T-cell (primary cell): ENCODE measurements around the gene AHRR. TPM values are rescaled to one million over a fixed set of nuclear protein-coding genes. Genes with fewer than 3 reads are reported as not detected.
A peak's percentile ranks its signal among the peaks of the same experiment; 100 is the strongest.

Experiments
- ATAC-seq, 4 experiments: fragments of 200-7000 bp in 3 of 4; fragments of 150-1000 bp in 1 of 4; cut with Tn5 transposase; replicated peaks in 1 of 4; 1 replicate in 3 of 4; 2 replicates in 1 of 4; pipeline ENCODE4 v1.10.0; 2021; ENCODE audit warnings: moderate library complexity in 3 of 4, mild to moderate bottlenecking in 2 of 4, moderate number of reproducible peaks in 1 of 4
- CTCF ChIA-PET, 2 donors: fragments of 300-600 bp; sonication (Branson Sonifier 250); formaldehyde crosslinking; loops; one replicate each; lab custom pipeline; 2022; ENCODE audit warnings: antibody characterized with exemption in 2 of 2; lab: Charles Lee
- POLR2A ChIA-PET, 2 donors: fragments of 300-600 bp; sonication (Branson Sonifier 250); formaldehyde crosslinking; loops; one replicate each; lab custom pipeline; 2022; ENCODE audit warnings: antibody characterized with exemption in 2 of 2; lab: Charles Lee
- DNase-seq, 35 experiments: peaks; one replicate each; pipeline versions ENCODE4 v3.0.0 to v3.0.0-alpha.2; 2013 to 2023
- H3K27ac ChIP-seq: one replicate; pipeline ENCODE4 v1.5.1; 2013; ENCODE audit warnings: low read length
- H3K27me3 ChIP-seq, 2 experiments: replicated peaks in 1 of 2; 1 replicate in 1 of 2; 2 replicates in 1 of 2; pipeline versions ENCODE4 v1.6.1 to v1.7.0; 2013; ENCODE audit warnings: low read length in 1 of 2, mixed read lengths in 1 of 2; ENCODE audit not compliant: control insufficient read depth in 2 of 2, insufficient read depth in 2 of 2; ENCODE audit errors: extremely low read depth in 1 of 2
- H3K36me3 ChIP-seq, 2 donors: 1 replicate in 1 of 2; 2 replicates in 1 of 2; pipeline versions ENCODE4 v1.6.1 to v1.7.0; 2013; ENCODE audit warnings: low read length in 1 of 2; ENCODE audit not compliant: control insufficient read depth in 2 of 2, insufficient read depth in 1 of 2; ENCODE audit errors: extremely low read depth in 1 of 2
- H3K4me1 ChIP-seq, 2 experiments: 1 replicate in 1 of 2; 2 replicates in 1 of 2; pipeline versions ENCODE4 v1.6.1 to v1.7.0; 2013; ENCODE audit warnings: low read length in 2 of 2, mixed read lengths in 1 of 2; ENCODE audit not compliant: insufficient read depth in 2 of 2, control insufficient read depth in 1 of 2; ENCODE audit errors: extremely low read depth in 1 of 2
- H3K4me3 ChIP-seq, 2 donors: 1 replicate in 1 of 2; 2 replicates in 1 of 2; pipeline versions ENCODE4 v1.5.1 to v1.7.0; 2013; ENCODE audit warnings: mild to moderate bottlenecking in 2 of 2, low read length in 1 of 2, moderate library complexity in 1 of 2; ENCODE audit not compliant: control insufficient read depth in 1 of 2; ENCODE audit errors: extremely low read depth in 1 of 2
- H3K9me3 ChIP-seq: 2 replicates; pipeline ENCODE4 v1.7.0; 2013
- H3K27ac Mint-ChIP-seq, 2 donors: one replicate each; pipeline ENCODE4 v1.8.0; 2020 to 2021; ENCODE audit warnings: mild to moderate bottlenecking in 2 of 2, mixed read lengths in 2 of 2
- H3K27me3 Mint-ChIP-seq, 2 donors: one replicate each; pipeline ENCODE4 v1.8.0; 2021 to 2022; ENCODE audit warnings: mixed read lengths in 2 of 2
- H3K36me3 Mint-ChIP-seq: one replicate; pipeline ENCODE4 v1.8.0; 2021; ENCODE audit warnings: mixed read lengths
- H3K4me1 Mint-ChIP-seq, 3 donors: one replicate each; pipeline ENCODE4 v1.8.0; 2020 to 2022; ENCODE audit warnings: mixed read lengths in 3 of 3, mild to moderate bottlenecking in 1 of 3
- H3K4me3 Mint-ChIP-seq, 3 donors: one replicate each; pipeline ENCODE4 v1.8.0; 2020 to 2022; ENCODE audit warnings: mild to moderate bottlenecking in 3 of 3, mixed read lengths in 3 of 3, moderate library complexity in 3 of 3
- H3K9me3 Mint-ChIP-seq, 3 donors: one replicate each; pipeline ENCODE4 v1.8.0; 2020 to 2022; ENCODE audit warnings: mixed read lengths in 3 of 3
- WGBS: methylation state at CpG from one replicate; pipeline ENCODE4 v1.1.5; 2013; ENCODE audit warnings: missing lambda C conversion rate; ENCODE audit not compliant: insufficient coverage; 5-methylcytosine and 5-hydroxymethylcytosine counted together
- total RNA-seq, 35 experiments: library from RNA in 6 of 35; stranded (reverse) in 6 of 35; fragments of 120-200 nt in 1 of 35; gene quantifications; one replicate each; pipeline versions ENCODE4 v1.2.1 to v1.2.4 and lab custom pipeline; 2013 to 2026

Gene AHRR
- total RNA-seq, 5 donors from 2014 or later (not counting 1 experiment from before 2014, with no cell fraction given): 0.55 to 13.5 (median 3.4) TPM

DNA sequence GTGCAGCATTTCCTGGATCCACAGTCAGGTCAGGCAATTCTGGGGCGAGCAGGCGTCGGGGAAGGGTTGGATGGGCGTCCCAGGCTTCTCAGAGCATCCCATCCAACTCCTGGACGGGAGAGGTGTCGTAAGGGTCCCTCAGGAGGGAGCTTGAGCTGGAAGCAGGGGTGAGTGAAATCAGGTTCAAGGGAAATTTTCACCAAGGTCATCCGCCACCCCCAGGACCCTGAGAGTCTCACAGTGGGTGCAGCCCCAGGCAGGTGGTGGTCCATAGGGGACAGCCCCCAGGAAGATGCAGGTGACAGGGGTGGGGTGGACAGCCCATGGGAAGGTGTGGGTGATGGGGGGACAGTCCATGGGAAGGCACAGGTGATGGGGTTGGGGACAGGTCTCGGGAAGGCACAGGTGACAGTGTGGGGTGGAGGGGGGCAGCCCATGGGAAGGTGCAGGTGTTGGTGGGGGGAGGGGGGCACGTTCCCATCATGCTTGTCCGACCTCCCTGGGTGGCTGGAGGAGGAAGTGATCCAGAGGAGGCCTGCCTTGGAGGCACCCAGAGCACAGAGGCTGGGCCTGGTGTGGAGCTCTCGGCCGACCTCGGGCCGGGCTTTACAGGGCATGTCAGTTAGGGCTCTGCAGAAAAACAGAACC lies 48.9 kb downstream of the AHRR start:
- no peak overlapping the region for H3K4me3 ChIP-seq
- no peak overlapping the region for H3K27ac Mint-ChIP-seq
- H3K9me3 Mint-ChIP-seq: peaks cover 0 to 2% (median 2%) of the 10 kb centered on the region in 3 donors
- H3K4me1 ChIP-seq: peaks cover 11 to 42% of the 10 kb centered on the region in 2 experiments
- no peak overlapping the region for H3K27ac ChIP-seq
- peaks cover 14 to 31% of the 10 kb centered on the region in 2 donors for H3K27me3 Mint-ChIP-seq
- H3K4me1 Mint-ChIP-seq: peaks cover 17 to 31% (median 23%) of the 10 kb centered on the region in 3 donors
- peak in 3 of 35 experiments; percentile 0 to 23 (median 6) for DNase-seq
- H3K27me3 ChIP-seq: peaks cover 0 to 75% of the 10 kb centered on the region in 2 experiments
- no peaks in the 10 kb centered on the region for H3K36me3 ChIP-seq
- no peaks in the 10 kb centered on the region for H3K36me3 Mint-ChIP-seq
- H3K9me3 ChIP-seq: no peaks in the 10 kb centered on the region
- WGBS: 84% methylated on average over 10 of the region's 14 CpGs
- CTCF ChIA-PET: no interaction called here
- H3K4me3 Mint-ChIP-seq: no peak overlapping the region
- POLR2A ChIA-PET: no interaction called here
- ATAC-seq: no peak

DNA sequence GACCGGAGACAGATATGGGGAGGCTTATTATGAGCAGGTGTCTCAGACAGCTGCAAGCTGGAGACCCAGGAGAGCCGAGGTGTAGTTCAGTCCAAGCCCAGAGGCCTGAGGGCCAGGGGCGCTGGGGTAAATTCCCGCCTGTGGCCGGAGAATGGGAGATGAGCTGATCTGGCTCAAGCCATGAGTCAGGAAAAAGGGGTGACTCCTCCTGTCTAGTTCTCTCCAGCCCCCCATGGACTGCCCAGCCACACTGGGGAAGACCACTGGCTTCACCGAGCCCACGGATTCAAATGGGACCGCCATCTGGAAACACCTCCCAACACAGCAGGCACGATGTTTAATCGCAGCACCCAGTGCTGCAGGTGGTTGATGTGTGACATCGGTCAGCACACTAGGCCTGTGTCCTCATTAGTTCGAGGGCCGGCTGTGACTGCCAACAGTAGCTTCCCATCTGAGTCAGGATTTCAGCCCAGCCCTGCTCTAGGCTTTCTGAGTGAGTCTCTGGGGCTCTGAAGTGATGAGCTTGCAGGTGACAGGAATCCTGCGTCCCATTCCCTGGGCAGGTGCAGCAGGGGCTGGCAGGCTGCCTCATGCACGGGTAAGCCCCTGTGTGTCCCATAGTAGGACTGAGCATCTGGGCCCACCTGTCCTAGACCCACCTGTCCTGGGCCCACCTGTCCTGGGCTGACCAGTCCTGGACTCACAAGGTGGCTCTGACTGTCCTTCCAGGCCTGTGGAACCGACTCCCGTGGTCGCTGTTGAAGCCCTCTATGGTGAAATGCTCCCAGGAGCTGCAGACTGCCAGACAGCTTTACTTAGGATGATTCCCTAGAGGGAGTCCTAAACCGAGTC lies 49.7 kb downstream of the AHRR start:
- Mint-ChIP-seq H3K27ac (no peak overlapping the region), H3K27me3 (peaks cover 14 to 31% of the 10 kb centered on the region in 2 donors), H3K36me3 (no peaks in the 10 kb centered on the region), H3K9me3 (no peaks in the 10 kb centered on the region), H3K4me1 (peaks cover 17 to 31% (median 23%) of the 10 kb centered on the region in 3 donors), H3K4me3 (no peak overlapping the region)
- H3K9me3 ChIP-seq: no peaks in the 10 kb centered on the region
- H3K36me3 ChIP-seq: no peaks in the 10 kb centered on the region
- H3K27me3 ChIP-seq: peaks cover 0 to 79% of the 10 kb centered on the region in 2 experiments
- peak in 2 of 35 experiments; percentile 3 to 7 for DNase-seq
- peaks cover 11 to 42% of the 10 kb centered on the region in 2 experiments for H3K4me1 ChIP-seq
- no peak overlapping the region for H3K4me3 ChIP-seq
- 93% methylated on average over 13 of the region's 19 CpGs for WGBS
- ATAC-seq: no peak
- CTCF ChIA-PET: no interaction called here
- H3K27ac ChIP-seq: no peak overlapping the region
- POLR2A ChIA-PET: no interaction called here

DNA sequence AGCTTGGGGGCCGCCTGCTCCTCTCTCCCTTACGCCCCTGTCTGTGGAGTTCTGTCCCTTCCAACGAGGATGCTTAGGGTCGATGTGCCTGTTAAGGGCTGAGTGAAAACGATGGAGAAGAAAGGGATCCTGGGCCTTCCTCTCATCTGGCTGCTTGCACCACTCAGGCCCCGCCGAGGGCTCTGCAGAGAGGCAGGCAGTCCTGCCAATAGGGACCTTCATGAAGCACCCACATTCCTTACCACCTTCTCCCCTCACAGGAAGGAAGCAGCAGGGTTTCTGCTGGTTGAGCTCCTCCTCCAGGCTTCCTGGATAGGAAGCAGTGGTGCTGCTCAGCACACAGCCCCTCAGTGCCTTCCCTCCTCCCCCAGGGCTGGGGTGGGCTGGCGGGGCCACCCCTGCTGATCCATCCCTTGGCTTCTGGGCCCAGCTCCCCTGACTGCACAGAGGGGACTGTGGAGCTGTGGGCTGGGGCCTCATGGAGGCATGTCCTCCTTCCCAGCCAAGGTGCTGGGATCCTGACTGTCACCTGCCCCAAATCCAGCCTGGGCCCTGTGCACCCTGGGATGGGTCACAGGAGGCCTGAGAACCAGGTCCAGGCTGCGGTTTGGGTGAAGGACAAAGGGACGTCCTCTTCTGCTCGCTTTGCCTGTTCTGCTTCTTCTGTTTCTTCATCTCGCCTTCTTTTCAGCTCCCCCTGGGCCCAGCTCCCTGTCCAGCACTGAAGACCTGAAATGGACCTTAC lies 50.5 kb downstream of the AHRR start:
- Histone ChIP-seq H3K4me1 (peaks cover 11 to 42% of the 10 kb centered on the region in 2 experiments), H3K27ac (no peak overlapping the region), H3K36me3 (no peaks in the 10 kb centered on the region), H3K4me3 (no peak overlapping the region), H3K9me3 (no peaks in the 10 kb centered on the region), H3K27me3 (peaks cover 0 to 77% of the 10 kb centered on the region in 2 experiments)
- Mint-ChIP-seq H3K36me3 (no peaks in the 10 kb centered on the region), H3K27ac (no peak overlapping the region), H3K9me3 (no peaks in the 10 kb centered on the region), H3K4me1 (peaks cover 17 to 29% (median 23%) of the 10 kb centered on the region in 3 donors), H3K4me3 (no peak overlapping the region), H3K27me3 (peaks cover 9 to 30% of the 10 kb centered on the region in 2 donors)
- CTCF ChIA-PET: no interaction called here
- ATAC-seq: no peak
- POLR2A ChIA-PET: no interaction called here
- 96% methylated on average over 4 of the region's 12 CpGs for WGBS
- peak in 3 of 35 experiments; percentile 4 to 16 (median 12) for DNase-seq

DNA sequence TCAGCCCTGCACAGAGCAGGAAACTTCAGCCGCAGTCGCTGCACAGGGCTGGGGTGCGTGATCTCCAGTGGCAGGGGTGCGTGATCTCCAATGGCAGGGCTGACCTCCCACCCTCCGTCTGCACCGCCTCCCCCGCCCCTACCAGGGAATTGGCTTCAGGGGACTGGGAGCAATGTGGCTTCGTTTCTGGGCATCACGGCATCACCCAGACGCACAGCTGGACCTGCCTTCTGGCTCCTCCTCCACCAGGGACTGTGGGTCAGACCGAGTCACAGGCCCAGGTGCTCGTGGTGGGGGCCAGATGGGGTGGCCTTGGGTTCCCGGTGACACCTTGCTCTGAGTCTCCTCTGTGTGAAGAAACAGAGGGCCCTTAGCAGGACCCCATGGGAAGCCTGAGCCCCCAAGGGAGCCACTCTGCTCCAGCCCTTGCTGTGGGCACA lies 51.1 kb downstream of the AHRR start:
- no peaks in the 10 kb centered on the region for H3K9me3 ChIP-seq
- H3K4me1 Mint-ChIP-seq: peaks cover 17 to 26% (median 23%) of the 10 kb centered on the region in 3 donors
- WGBS: 94% methylated on average over 13 of the region's 13 CpGs
- H3K36me3 Mint-ChIP-seq: no peaks in the 10 kb centered on the region
- ATAC-seq (no peak), DNase-seq (peak in 3 of 35 experiments; percentile 1 to 11 (median 7))
- no peaks in the 10 kb centered on the region for H3K9me3 Mint-ChIP-seq
- POLR2A ChIA-PET: no interaction called here
- no peaks in the 10 kb centered on the region for H3K36me3 ChIP-seq
- peaks cover 7 to 28% of the 10 kb centered on the region in 2 donors for H3K27me3 Mint-ChIP-seq
- CTCF ChIA-PET: no interaction called here
- peaks cover 0 to 73% of the 10 kb centered on the region in 2 experiments for H3K27me3 ChIP-seq
- no peak overlapping the region for H3K4me3 Mint-ChIP-seq
- H3K27ac Mint-ChIP-seq: no peak overlapping the region
- H3K4me1 ChIP-seq: peaks cover 11 to 42% of the 10 kb centered on the region in 2 experiments
- no peak overlapping the region for H3K27ac ChIP-seq
- H3K4me3 ChIP-seq: no peak overlapping the region

DNA sequence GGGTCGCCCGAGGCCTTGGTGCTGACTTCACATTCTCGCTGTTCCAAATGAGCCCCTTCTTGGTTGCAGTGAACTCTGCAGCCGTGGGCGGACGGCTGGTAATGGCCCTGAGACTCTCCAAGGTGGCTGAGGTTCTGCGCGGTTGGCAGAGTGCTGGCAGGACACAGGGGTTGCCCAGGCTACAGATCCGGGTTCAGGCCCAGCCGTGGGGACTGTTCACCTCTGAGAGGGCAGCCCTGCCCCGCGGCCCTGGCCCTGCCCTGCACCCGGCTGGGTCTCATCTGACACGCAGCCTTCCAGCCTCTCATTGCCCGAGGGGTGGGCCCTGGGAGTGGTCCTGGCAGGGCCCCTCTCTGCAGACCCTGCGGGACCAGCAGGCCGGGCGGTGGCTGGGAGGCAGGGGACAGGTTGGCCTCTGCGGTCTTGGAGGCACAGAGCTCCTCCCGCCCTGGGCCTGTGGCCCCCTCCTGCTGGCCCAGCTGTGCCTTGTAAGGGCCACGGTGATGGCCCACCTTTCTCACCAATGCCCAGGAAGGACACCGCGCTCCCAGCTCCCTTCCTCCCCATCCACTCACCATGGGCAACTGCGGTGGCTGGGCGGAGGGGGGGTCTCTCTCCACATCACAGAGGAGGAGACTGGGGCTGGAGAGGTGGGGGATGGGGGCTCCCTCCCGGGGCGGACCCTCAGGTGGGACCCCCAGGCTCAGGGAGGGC lies 51.6 kb downstream of the AHRR start:
- Mint-ChIP-seq H3K27ac (no peak overlapping the region), H3K4me1 (peaks cover 17 to 23% (median 23%) of the 10 kb centered on the region in 3 donors), H3K27me3 (peaks cover 7 to 28% of the 10 kb centered on the region in 2 donors), H3K36me3 (no peaks in the 10 kb centered on the region), H3K9me3 (no peaks in the 10 kb centered on the region), H3K4me3 (no peak overlapping the region)
- peaks cover 0 to 68% of the 10 kb centered on the region in 2 experiments for H3K27me3 ChIP-seq
- no peak overlapping the region for H3K27ac ChIP-seq
- no peaks in the 10 kb centered on the region for H3K9me3 ChIP-seq
- 83% methylated on average over 19 of the region's 27 CpGs for WGBS
- peaks cover 11 to 40% of the 10 kb centered on the region in 2 experiments for H3K4me1 ChIP-seq
- DNase-seq (peak in 3 of 35 experiments; percentile 5 to 22 (median 12)), ATAC-seq (peak in 2 of 4 experiments; percentile 7 to 14)
- H3K4me3 ChIP-seq: no peak overlapping the region
- ChIA-PET POLR2A (no interaction called here), CTCF (no interaction called here)
- no peaks in the 10 kb centered on the region for H3K36me3 ChIP-seq
